HG03571 (cell line): ENCODE data around the gene OR52E2.
"Not testable (repeated sequence)": the region's sequence is repeated elsewhere in the genome, so short reads cannot be mapped to it uniquely, and the experiment has no call there.

Source experiments
- ATAC-seq: cut with Tn5 transposase; IDR thresholded peaks from one replicate; pipeline ENCODE4 v1.9.1; 2021; ENCODE audit not compliant: unreplicated experiment

Gene OR52E2

DNA sequence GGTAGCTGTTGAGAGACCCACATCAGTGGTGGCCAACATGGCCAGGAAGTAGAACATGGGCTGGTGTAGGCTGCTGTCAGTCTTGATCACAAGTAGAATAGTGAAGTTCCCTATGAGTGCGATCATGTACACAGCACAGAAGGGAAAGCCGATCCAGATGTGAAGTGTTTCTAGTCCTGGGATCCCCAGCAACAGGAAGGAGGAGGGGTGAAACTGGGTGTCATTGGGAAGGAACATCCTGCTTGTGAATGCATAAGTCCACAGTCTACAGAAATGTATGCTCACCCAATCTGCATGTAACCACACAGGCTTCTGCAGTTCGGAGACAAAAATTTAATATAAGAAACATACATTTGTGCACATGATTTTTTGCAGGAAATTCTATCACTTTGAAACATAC lies at the start of gene OR52E2:
Gene OR52E2, minus strand, starts transcription at position 237 of the 400 bp plus-strand sequence. Its CDS starts 0 bp downstream, at position 237.
- ATAC-seq: no peak

DNA sequence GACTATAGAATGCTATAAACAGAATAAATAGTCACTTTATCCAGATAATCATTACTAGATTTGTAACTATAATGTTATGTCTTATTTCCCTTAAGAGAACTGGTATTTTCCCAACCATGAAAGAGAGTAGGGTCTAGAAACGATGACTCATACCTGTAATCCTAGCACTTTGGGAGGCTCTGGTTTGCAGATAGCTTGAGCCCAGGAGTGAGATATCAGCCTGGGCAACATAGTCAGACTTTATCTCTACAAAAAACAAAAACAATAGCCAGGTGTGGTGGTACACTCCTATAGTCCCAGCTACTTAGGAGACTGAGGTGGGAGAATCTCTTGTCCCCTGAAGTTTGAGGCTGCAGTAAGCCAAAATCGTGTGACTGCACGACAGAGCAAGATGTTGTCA lies 47.9 kb upstream of the OR52E2 start:
- no peak for ATAC-seq

DNA sequence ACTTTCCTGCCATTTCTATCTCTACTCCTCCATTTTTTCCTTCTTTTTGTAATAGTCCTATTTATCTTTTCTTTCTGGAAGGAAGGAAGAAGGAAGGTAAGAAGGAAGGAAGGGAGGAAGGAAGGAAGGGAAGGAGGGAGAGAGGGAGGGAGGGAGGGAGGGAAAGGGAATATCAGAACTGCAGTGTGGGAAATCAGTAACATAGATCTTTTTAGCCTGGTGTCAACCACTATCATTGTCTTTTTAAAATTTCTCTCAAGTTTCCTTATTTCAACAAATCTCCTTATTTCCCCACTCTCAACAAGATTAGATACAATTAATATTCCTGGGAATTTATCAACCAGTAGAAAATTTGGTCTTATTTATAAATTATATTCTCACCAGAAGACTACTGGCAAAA lies 43.6 kb upstream of the OR52E2 start:
- no peak for ATAC-seq

DNA sequence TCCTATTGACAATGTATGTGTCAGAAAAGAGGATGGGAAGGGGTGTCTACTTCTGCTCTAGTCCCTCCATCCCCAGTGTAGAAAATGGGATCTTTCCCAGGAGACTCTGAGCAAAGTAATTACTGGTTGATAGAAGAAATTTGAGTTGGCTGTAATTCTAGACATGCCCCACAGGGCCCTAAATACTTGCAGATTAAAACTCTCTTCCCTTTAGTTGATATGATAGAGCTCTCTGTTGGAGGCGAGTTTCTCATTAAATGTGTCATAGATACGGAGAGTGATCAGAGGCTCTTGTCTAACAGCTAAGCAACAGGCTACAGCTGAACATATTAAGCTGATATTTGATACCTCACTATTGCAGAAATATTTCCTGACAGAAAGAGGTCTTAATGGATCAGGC lies 42.8 kb upstream of the OR52E2 start:
- ATAC-seq: no peak

DNA sequence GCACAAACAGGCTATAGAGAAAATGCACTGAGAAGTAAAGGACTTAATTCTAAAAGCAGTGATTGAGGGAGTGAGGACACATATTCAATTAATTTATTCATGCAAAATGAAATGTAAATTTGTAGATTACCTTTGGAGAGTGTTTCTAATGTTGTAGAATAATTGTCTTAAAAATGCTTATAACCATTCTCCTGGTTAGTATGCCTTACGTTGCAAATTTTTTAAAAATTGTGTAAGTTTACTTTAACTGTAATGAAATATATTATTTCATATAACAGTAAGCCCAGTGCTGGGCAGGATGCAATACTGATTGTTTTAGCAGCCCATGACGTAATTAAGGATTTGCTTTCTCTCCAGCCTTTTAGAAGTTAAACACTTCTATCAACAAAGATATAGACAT lies 36.6 kb upstream of the OR52E2 start:
- ATAC-seq: no peak

DNA sequence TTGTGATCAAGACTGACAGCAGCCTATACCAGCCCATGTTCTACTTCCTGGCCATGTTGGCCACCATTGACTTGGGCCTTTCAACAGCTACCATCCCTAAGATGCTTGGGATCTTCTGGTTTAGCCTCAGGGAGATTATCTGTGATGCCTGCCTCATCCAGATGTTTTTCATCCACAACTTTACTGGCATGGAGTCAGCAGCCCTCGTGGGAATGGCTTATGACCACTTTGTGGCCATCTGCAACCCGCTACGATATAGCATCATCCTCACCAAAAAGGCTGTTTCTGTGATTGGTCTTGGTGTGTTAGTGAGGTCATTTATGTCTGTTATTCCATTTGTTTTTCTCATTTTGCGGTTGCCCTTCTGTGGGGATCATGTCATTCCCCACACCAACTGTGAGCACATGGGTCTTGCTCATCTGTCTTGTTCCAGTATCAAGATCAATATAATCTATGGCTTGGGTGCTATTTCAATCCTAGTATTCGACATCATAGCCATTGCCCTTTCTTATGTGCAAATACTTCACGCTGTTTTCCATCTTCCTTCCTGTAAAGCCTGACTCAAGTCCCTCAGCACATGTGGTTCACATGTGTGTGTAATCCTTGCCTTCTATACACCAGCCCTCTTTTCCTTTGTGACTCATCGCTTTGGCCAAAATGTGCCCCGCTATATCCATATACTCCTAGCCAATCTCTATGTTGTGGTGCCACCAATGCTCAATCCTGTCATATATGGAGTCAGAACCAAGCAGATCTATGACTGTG lies 33.6 kb upstream of the OR52E2 start:
- no peak for ATAC-seq

DNA sequence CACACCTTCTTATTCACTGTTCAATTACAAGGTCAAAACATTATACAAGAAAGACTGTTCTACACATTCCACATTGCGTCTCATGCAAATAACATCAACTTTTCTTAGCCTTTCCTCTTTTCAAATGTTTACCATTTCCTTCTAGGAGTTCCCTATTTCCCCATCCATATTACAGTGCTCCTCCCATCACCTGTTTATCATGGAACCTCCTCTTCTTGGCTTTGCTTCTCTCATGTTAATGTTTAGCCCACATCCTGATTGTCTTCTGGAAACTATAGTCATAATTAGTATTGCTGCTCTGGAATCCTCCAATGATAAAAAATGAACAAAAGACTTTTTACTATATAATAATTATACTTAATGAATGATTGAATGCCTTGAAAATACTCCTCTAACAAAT lies 31.2 kb upstream of the OR52E2 start:
- ATAC-seq: no peak

DNA sequence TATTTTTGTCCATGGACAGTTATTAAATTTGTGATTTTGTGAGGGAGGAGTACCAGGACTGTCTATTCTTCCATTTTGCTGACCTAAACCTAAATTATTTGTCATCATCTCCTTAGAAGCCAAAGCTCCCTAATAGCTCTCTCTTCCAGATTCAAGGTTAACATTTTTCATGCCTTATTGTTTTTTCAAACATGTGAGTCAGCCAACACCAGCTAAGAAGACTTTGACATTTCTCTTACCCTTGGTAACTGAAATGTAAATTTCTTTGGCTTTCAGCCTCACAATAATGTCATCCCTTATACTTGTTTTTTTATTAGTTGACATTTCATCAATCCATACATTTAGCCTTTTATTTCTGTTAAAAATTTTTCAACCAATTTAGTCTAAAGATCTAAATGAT lies 29.1 kb upstream of the OR52E2 start:
- no peak for ATAC-seq

DNA sequence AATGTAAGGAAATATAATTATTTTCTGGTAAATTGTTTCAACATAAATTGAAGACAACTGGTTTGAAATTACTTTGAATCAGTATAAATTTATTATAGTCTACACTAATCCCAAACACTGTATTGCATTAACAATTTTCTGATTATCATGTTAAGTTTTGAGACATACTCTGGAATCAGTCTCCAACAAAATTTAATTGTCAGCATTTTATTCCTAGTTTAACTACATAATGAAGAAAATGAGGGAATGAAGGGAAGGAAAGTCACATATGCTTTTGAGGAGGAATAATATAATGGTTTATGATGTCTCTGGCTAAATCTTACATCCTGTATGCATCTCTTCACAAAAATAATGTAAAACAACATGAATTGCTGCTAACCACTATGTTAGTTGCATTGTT lies 24.2 kb upstream of the OR52E2 start:
- ATAC-seq: no peak

DNA sequence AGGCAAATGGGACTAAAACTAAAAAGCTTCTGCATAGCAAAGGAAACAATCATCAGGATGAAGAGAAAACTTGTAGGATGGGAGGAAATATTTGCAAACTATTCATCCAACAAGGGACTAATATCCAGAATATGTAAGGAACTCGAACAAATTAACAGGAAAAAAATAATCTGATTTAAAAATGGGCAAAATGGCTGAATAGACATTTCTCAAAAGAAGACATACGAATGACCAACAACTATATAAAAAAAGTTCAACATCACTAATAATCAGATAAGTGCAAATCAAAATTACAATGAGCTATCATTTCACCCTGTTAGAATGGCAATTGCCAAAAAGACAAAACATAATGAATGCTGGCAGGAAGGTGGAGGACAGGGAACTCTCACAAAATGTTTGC lies 22.0 kb upstream of the OR52E2 start:
- ATAC-seq: no peak

DNA sequence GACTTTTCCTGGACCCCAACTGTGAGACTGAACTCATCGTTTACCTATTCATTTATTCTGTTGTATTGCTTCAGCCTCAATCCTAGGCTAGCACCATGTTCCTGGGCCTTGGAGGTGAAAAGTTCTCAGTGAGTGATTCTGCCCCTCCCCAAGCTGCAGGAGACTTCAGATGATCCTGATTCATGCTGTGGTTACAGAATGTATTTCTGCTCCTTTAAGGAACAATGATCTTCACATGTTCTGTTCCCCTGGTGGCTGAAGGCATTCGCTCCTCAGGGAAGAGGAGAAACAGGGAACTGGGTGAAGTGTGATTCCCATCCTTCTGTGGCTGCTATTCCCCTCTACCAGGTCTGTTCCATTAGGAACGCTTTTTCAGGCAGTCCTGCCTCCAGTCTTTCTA lies 12.4 kb upstream of the OR52E2 start:
- ATAC-seq: no peak

DNA sequence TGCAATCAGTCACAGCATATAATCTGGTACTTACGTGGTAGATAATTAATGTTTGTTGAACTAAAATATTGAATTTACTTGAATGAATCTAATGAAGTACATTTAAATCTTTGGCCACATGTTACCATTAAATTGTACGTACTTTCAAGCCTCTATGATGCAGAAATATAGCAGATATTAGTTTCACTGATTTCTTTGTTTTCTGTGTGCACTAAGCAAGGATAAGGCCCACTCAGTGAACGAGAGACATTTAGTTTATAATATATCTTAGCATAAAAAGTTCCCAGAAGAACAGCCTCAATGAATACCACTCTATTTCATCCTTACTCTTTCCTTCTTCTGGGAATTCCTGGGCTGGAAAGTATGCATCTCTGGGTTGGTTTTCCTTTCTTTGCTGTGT lies 9.8 kb upstream of the OR52E2 start, which contains the start of gene OR52E1:
Gene OR52E1, plus strand, starts transcription at position 301 of the 400 bp plus-strand sequence.
- no peak for ATAC-seq

DNA sequence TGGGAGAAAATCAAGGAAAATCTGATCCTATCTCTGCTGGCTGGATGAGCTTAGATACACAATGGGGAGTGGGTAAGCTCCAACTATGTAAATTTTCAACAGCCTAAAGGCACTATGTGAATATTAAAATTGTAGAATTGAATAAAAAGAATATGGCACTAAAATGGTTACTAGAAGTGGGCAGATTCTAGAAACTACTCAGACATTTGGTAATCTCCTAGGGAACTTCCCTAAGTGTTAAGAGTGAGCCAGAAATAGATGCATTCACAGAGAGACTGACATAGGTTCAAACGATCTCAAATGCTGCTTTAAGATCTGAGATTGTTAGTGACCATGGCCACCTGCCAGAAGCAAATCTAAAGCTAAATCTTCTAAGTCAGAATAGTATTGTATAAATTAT lies 5.6 kb upstream of the OR52E2 start:
- no peak for ATAC-seq

DNA sequence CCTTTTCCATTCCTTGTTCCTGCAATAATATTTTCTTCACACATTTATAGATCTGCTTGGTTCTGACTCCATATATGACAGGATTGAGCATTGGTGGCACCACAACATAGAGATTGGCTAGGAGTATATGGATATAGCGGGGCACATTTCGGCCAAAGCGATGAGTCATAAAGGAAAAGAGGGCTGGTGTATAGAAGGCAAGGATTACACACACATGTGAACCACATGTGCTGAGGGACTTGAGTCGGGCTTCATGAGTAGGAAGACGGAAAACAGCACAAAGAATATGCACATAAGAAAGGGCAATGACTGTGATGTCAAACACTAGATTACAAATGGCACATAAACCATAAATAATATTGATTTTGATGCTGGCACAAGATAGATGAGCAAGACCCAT lies 748 bp downstream of the OR52E2 start:
- ATAC-seq: not testable (repeated sequence)

DNA sequence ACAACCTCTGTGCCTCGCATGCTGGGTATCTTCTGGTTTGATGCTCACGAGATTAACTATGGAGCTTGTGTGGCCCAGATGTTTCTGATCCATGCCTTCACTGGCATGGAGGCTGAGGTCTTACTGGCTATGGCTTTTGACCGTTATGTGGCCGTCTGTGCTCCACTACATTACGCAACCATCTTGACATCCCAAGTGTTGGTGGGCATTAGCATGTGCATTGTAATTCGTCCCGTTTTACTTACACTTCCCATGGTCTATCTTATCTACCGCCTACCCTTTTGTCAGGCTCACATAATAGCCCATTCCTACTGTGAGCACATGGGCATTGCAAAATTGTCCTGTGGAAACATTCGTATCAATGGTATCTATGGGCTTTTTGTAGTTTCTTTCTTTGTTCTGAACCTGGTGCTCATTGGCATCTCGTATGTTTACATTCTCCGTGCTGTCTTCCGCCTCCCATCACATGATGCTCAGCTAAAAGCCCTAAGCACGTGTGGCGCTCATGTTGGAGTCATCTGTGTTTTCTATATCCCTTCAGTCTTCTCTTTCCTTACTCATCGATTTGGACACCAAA lies 12.6 kb downstream of the OR52E2 start:
- no peak for ATAC-seq

DNA sequence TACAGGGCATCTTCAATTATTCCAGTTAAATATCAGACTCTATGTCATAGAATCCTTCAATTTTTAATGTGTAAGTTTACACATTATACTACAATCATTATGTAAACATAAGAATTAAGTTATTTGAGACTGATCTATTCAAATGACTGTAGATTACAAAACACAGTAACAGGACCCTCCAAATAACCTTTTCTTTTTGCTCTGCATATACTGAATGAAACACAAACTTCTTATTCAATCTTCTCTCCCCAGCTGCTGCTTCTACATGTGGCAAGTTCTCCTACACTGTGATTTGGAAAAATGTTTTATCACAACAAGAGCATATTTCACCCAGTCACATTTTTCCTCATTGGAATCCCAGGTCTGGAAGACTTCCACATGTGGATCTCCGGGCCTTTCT lies 13.2 kb downstream of the OR52E2 start, which contains the start of gene OR52J3:
Gene OR52J3, plus strand, starts transcription at position 301 of the 400 bp plus-strand sequence. Its CDS starts 0 bp downstream, at position 301.
- ATAC-seq: no peak

DNA sequence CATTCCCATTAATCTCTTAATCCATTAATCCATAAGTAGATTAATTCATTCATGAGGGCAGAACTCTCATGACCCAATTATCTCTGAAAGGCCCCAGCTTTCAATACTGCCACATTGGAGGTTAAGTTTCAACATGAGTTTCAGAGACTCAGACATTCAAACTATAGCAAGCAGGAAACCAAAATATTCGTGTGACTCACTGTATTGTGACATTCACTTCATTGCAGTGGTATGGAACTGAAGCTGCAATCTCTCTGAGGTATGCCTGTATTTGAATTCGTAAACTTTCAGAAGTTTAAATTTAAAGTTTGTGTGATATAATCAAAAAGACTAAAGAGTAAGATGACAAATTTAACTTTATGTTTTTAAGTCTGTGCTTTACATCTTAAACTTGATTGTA lies 16.0 kb downstream of the OR52E2 start:
- ATAC-seq: no peak

DNA sequence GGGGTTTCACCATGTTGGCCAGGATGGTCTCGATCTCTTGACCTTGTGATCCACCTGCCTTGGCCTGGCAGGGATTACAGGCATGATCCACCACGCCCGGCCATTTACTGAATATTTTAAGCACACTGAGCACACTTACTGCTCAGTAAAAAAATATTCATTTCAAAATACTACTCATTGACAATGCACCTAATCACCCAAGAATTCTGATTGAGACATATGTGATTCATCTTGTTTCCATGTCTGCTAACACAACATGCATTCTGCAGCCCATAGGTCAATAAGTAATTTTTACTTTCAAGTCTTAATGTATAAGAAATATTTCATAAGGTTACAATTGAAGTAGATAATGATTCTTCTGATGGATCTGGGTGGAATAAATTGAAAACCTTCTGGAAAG lies 17.3 kb downstream of the OR52E2 start:
- ATAC-seq: no peak

DNA sequence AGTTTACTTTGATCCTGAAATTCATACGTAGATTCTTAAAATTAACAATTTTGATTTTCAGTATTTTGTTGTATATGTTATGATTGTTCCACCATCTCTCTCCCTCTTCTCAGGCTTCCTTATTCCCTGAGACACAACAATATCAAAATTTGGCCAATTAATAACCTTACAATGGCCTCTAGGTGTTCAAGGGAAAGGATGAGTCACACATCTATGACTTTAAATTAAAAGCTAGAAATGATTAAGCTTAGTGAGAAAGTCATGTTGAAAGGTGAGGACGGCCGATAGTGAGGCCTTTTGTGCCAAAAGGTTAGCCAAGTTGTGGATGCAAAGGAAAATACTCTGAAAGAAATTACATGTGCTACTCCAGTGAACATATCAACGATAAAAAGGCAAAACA lies 18.6 kb downstream of the OR52E2 start:
- no peak for ATAC-seq

DNA sequence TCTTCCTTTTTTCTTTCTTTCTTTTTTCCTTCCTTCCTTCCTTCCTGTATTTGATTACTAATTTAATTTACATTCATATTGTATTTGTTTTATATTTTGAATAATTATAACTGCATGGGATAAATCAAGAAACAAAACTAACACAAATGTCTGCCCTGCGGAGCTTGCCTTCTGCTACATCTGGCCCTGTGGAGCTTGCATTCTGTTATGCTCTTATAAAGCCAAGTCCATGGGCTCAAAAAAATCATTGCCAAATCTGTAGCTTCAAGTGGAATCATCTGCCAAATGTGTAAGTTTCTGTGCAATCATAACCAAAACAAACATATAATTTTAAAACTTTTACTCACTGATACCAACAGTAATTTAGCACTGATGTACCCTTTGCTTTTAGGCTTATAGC lies 21.1 kb downstream of the OR52E2 start:
- no peak for ATAC-seq

DNA sequence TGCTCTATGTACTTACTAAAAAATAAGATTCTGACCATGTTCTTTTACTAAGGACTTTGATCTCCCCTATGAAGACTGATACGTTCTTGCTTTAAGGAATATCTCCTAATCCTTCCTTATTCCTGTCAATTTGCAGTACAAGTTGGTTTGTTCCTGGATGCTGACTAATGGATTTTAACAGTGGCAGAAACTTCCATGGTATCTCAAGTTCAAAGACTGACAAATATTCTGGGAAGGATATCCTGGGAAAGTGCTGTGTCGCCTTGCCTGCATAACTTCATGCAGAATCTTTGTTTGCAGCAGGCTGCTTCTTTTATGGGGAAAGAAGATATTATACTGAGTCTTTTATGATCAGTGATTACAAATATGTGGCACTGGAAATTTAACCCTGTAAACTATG lies 21.5 kb downstream of the OR52E2 start:
- no peak for ATAC-seq

DNA sequence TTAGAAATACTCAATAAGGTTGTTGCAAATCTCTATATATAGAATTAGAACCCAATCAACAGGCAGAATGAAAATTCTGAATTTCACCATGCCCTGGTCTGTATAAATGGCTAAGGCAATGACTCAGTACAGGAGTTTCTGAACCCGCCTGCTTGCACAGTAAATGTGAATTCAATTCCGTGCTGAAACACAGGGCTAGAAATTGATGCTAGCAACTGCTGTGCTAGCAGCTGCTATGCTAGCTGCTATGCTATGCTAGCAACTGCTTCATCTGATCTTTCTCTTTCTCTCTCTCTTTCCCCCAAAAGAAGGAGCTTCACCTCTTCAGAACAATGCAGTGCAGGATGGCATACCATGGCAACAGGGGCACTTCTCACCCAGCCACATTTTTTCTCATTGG lies 22.8 kb downstream of the OR52E2 start:
- no peak for ATAC-seq

DNA sequence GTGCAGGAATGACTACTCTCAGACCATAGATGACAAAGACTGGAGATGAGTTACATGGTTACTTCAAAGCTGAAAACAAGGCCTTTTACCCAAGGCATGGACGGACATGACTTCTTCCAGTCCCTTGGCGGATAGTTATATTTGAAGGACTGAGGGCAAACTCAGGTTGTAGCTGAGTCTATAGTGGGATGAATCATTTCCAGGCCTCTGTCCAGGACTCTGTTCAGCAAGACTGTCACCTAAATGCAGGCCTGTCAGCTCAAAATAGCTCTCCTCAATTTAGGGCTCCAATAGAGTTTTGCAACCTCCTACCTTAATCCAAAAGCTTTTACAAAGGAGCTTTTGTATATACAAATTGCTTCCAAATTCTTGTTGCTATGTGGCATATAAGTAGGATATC lies 37.4 kb downstream of the OR52E2 start:
- no peak for ATAC-seq
